ENCODE data around the gene MYCBP2. TPM values are rescaled to one million over a fixed set of nuclear protein-coding genes. Genes with fewer than 3 reads are reported as not detected.

Gene MYCBP2
- total RNA-seq, 1 experiment from 2014 or later = 51.8 TPM

DNA sequence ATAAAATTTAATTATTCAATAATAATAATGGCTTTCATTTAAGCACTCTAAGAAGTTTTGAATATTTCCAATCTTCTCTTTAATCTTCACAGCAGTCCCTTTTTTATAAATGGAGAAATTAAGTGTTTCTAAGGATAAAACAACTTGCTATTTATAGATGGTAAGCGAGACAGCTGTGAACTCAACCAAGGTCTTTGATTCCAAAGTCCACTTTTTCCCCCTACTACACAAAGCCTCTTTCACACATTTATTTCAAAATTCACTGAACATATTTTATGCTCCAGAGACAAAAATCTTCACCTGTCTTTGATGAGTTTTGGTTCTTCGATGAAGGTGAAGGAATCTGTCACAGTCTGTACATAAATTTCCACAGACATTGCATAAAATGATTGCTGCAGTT lies 265.5 kb downstream of the MYCBP2 start:
- POLR2A ChIA-PET = interaction anchor here (0.7 to 1.2 kb wide), 2 partner anchors 9 to 34 kb away, joined by 3 to 4 read pairs; partner anchors contain the start of gene FBXL3
- no peak overlapping the region for H3K4me3 Mint-ChIP-seq (ENCODE audit: unreplicated experiment)
- peaks cover 71% of the 10 kb centered on the region for H3K36me3 Mint-ChIP-seq (ENCODE audit: insufficient read depth, unreplicated experiment)
- H3K27ac Mint-ChIP-seq (ENCODE audit: low read depth, unreplicated experiment) = no peak overlapping the region
- H3K9me3 Mint-ChIP-seq (ENCODE audit: unreplicated experiment) = no peaks in the 10 kb centered on the region
- BruUV-seq (replicated peaks) = no TSS peak
- H3K4me1 Mint-ChIP-seq (ENCODE audit: insufficient read depth, unreplicated experiment) = no peaks in the 10 kb centered on the region
- no peaks in the 10 kb centered on the region for H3K27me3 Mint-ChIP-seq (ENCODE audit: insufficient read depth, unreplicated experiment)
- intact Hi-C loops (cut with micrococcal nuclease) = no loop called here
- no peak for DNase-seq (ENCODE audit: unreplicated experiment)
- TF ChIP-seq, protein P1, sequence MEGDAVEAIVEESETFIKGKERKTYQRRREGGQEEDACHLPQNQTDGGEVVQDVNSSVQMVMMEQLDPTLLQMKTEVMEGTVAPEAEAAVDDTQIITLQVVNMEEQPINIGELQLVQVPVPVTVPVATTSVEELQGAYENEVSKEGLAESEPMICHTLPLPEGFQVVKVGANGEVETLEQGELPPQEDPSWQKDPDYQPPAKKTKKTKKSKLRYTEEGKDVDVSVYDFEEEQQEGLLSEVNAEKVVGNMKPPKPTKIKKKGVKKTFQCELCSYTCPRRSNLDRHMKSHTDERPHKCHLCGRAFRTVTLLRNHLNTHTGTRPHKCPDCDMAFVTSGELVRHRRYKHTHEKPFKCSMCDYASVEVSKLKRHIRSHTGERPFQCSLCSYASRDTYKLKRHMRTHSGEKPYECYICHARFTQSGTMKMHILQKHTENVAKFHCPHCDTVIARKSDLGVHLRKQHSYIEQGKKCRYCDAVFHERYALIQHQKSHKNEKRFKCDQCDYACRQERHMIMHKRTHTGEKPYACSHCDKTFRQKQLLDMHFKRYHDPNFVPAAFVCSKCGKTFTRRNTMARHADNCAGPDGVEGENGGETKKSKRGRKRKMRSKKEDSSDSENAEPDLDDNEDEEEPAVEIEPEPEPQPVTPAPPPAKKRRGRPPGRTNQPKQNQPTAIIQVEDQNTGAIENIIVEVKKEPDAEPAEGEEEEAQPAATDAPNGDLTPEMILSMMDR (IDR thresholded peaks at IDR 0.05; ENCODE audit: unreplicated experiment) = no peak
- CTCF ChIA-PET = no interaction called here

DNA sequence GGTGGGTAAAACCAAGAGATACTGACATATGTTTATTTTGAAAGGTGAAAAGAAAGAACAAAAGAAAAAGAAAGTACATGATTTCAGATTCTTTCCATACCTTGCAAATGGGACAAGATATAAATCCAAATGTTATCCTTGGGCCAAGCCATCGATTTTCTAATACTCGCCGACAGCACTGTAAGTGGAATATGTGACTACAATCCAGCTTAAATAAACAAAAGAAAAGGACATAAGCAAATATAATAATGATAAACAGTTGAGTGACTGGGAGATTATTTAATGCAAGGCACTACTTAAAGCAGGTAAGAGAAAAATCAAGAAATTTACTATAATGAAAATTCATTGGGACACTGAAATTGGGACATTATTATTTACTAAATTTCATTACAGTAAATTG lies 270.0 kb downstream of the MYCBP2 start:
- Mint-ChIP-seq H3K4me1 (ENCODE audit: insufficient read depth, unreplicated experiment) (no peaks in the 10 kb centered on the region), H3K27ac (ENCODE audit: low read depth, unreplicated experiment) (no peak overlapping the region), H3K36me3 (ENCODE audit: insufficient read depth, unreplicated experiment) (peaks cover 74% of the 10 kb centered on the region), H3K27me3 (ENCODE audit: insufficient read depth, unreplicated experiment) (no peaks in the 10 kb centered on the region), H3K9me3 (ENCODE audit: unreplicated experiment) (no peaks in the 10 kb centered on the region), H3K4me3 (ENCODE audit: unreplicated experiment) (no peak overlapping the region)
- BruUV-seq (replicated peaks) = no TSS peak
- intact Hi-C loops (cut with micrococcal nuclease) = no loop called here
- TF ChIP-seq, protein P1 (IDR thresholded peaks at IDR 0.05; ENCODE audit: unreplicated experiment) = no peak
- ChIA-PET POLR2A (no interaction called here), CTCF (interaction anchor here (0.6 kb wide), 1 partner anchor 526 kb away, joined by 3 read pairs; no protein-coding TSS in a partner anchor)
- no peak for DNase-seq (ENCODE audit: unreplicated experiment)

DNA sequence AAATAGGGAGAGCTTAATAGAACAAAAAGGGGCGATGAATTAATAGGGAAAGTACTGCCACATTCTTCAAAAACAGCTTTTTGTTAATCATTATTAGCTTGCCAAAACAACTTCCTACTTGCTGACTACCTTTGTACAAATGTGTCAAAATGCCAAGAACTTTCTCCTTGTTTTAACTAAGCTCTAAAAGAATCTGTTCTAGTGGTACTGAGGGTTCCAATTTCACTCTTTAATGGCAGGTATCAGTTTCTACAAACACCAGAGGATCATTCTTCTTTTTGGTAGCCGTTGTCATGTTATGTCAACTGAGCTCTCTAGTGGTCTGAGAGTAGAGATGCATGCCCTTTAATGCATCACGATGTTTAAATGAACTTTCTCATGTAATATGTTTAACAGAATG lies 270.5 kb downstream of the MYCBP2 start:
- CTCF ChIA-PET = interaction anchor here (1.1 kb wide), 1 partner anchor 41 kb away, joined by 3 read pairs; no protein-coding TSS in a partner anchor
- Mint-ChIP-seq H3K27ac (ENCODE audit: low read depth, unreplicated experiment) (no peak overlapping the region), H3K4me3 (ENCODE audit: unreplicated experiment) (no peak overlapping the region), H3K36me3 (ENCODE audit: insufficient read depth, unreplicated experiment) (peaks cover 76% of the 10 kb centered on the region), H3K4me1 (ENCODE audit: insufficient read depth, unreplicated experiment) (no peaks in the 10 kb centered on the region), H3K27me3 (ENCODE audit: insufficient read depth, unreplicated experiment) (no peaks in the 10 kb centered on the region), H3K9me3 (ENCODE audit: unreplicated experiment) (no peaks in the 10 kb centered on the region)
- POLR2A ChIA-PET = no interaction called here
- TF ChIP-seq, protein P1 (IDR thresholded peaks at IDR 0.05; ENCODE audit: unreplicated experiment) = no peak
- no TSS peak for BruUV-seq (replicated peaks)
- intact Hi-C loops (cut with micrococcal nuclease) = no loop called here
- DNase-seq (ENCODE audit: unreplicated experiment) = no peak

DNA sequence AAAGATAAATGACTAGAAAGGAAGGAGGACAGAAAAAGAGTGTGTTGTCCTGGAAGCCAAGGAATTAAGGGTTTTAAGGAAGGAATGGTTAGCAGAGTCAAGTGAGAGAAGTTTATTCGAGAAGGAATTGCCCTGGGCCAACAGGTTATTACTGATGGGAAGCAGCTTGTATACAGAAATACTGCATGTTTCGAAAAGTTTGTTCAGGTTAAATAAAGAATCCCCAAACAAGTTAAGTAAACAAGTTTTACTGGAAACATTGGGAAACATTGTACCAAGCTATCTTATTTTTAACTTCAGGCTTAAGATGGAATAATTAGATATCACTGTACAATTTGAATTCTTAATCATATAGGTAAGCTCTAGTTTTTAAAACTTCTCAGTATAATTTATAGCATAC lies 271.7 kb downstream of the MYCBP2 start:
- Mint-ChIP-seq H3K4me3 (ENCODE audit: unreplicated experiment) (no peak overlapping the region), H3K27me3 (ENCODE audit: insufficient read depth, unreplicated experiment) (no peaks in the 10 kb centered on the region), H3K4me1 (ENCODE audit: insufficient read depth, unreplicated experiment) (no peaks in the 10 kb centered on the region), H3K9me3 (ENCODE audit: unreplicated experiment) (no peaks in the 10 kb centered on the region), H3K36me3 (ENCODE audit: insufficient read depth, unreplicated experiment) (peaks cover 85% of the 10 kb centered on the region), H3K27ac (ENCODE audit: low read depth, unreplicated experiment) (no peak overlapping the region)
- TF ChIP-seq, protein P1 (IDR thresholded peaks at IDR 0.05; ENCODE audit: unreplicated experiment) = no peak
- BruUV-seq (replicated peaks) = no TSS peak
- POLR2A ChIA-PET = no interaction called here
- intact Hi-C loops (cut with micrococcal nuclease) = no loop called here
- DNase-seq (ENCODE audit: unreplicated experiment) = no peak
- CTCF ChIA-PET = interaction anchor here (0.7 to 1.1 kb wide), 3 partner anchors 33 to 1512 kb away, joined by 3 to 4 read pairs (median 3); no protein-coding TSS in a partner anchor

Measured in MCF 10A (cell line).